ENCODE data around the gene RD3L. TPM values are rescaled to one million over a fixed set of nuclear protein-coding genes. Genes with fewer than 3 reads are reported as not detected.

RD3L gene
- not detected in 2 replicates for total RNA-seq

DNA sequence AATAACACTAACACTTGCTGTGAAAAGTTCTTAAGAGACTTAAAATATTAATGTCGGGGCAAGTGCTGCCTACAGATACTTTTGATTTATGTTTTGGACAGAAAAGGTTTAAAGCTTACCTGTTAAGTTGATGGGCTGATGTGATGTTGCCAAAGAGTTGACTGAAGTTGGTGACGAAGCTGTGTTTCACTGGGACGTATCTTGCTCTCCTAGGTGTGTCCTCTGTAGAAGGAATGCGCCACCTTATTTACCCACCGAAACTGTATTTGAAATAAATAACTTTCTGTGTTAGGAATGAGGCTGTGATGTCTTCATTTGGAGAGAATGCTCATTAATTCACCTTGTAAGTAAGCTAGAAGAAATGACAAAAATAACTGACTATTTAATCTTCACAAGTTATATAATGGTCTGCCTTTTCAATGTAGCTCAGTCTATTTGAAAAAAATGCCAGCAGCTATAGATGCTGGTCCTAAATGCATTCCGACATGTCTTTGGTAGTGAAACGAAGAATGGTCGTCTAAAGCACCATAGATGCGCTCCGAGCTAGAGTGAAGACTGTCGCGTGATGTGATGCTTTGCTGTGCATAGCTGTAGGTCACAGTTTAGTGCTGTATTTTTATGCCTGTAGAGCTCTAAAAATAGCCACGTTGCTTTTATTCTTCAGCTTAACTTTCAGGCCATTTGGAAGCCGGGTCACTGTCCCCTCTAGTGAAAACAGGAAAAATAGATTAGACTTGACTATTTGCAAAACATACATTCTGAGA lies at the start of gene RD3L:
RD3L (minus strand) TSS at position 557 of the 764 bp plus-strand sequence. CDS start 834 bp downstream, outside the sequence.

GRCh38 chr14:103928011-103928890 lies 14.1 kb downstream of the RD3L start, which contains the start of gene TDRD9:
Gene TDRD9, plus strand, starts transcription at chr14:103928456. Its CDS starts 54 bp downstream, at chr14:103928510.

Other genes with a start within 250 kb of the RD3L start
- 34.3 and 43.4 TPM in 2 replicates for gene XRCC3, start 227.1 kb downstream of the RD3L start, total RNA-seq
- gene ZFYVE21, start 226.7 kb downstream of the RD3L start, total RNA-seq, result 45.6 and 52.3 TPM in 2 replicates
- 1.6 and 1.7 TPM in 2 replicates for gene PPP1R13B, start 95.0 kb downstream of the RD3L start, total RNA-seq
- 0.15 and 0.84 TPM in 2 replicates for gene TDRD9, start 14.1 kb downstream of the RD3L start, total RNA-seq
- gene ASPG, start 143.2 kb upstream of the RD3L start, total RNA-seq, result not detected in 2 replicates
- gene KIF26A, start 196.1 kb upstream of the RD3L start, total RNA-seq, result 0.17 and 0.30 TPM in 2 replicates